ENCODE data around the gene DIO2.

DIO2 gene

DNA sequence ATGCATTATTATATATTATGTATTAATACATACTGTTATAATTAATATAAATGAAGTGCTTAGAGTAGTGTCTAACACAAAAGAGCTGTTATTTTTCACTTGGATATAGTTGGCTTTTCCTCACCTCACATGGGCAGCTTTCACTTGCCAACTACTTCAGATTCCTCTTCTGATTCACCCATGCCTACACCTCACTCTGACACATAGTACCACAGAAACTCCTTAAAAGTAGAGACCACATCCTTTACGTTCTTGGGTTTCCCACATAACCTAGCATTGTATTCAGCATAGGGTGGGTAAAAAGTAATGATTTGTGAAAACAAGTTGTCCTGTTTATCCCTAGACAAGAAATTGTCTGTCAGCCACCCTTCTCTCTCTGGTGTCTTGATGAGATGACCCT, 61.0 kb downstream of the DIO2 start:
- TF ChIP-seq, protein P1, sequence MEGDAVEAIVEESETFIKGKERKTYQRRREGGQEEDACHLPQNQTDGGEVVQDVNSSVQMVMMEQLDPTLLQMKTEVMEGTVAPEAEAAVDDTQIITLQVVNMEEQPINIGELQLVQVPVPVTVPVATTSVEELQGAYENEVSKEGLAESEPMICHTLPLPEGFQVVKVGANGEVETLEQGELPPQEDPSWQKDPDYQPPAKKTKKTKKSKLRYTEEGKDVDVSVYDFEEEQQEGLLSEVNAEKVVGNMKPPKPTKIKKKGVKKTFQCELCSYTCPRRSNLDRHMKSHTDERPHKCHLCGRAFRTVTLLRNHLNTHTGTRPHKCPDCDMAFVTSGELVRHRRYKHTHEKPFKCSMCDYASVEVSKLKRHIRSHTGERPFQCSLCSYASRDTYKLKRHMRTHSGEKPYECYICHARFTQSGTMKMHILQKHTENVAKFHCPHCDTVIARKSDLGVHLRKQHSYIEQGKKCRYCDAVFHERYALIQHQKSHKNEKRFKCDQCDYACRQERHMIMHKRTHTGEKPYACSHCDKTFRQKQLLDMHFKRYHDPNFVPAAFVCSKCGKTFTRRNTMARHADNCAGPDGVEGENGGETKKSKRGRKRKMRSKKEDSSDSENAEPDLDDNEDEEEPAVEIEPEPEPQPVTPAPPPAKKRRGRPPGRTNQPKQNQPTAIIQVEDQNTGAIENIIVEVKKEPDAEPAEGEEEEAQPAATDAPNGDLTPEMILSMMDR (IDR thresholded peaks at IDR 0.05; ENCODE audit: low read depth, low read length, missing control alignments), result no peak
- no peak overlapping the region for H3K4me3 ChIP-seq (ENCODE audit: low read depth, low read length)
- no peak for DNase-seq (ENCODE audit: low read depth)
- in situ Hi-C loops (cut with HindIII; ENCODE audit: low sequenced_read_pairs), result no loop called here
